PC-3 (cell line): ENCODE results near the gene GRIP1. TPM values are rescaled to one million over a fixed set of nuclear protein-coding genes. Genes with fewer than 3 reads are reported as not detected.

Experiments used
- ATAC-seq: fragments of 200-7000 bp; cut with Tn5 transposase; 2 replicates; pipeline ENCODE4 v1.9.1; 2020; ENCODE audit warnings: mild to moderate bottlenecking, moderate library complexity
- BruUV-seq: library from RNA; stranded (reverse); fragments of 400-500 nt; replicated peaks from 2 replicates; lab custom pipeline; 2021; lab: Mats Ljungman, UMichigan
- CTCF ChIA-PET: fragments of 300-600 bp; sonication (Branson Sonifier 250); formaldehyde crosslinking; loops from one replicate; lab custom pipeline; 2022; ENCODE audit warnings: antibody characterized with exemption; lab: Charles Lee
- POLR2A ChIA-PET: fragments of 300-600 bp; sonication (Branson Sonifier 250); formaldehyde crosslinking; loops from one replicate; lab custom pipeline; 2022; ENCODE audit warnings: antibody characterized with exemption; ENCODE audit not compliant: unreplicated experiment; lab: Charles Lee
- DNase-seq: peaks from one replicate; pipeline ENCODE4 v3.0.0-alpha.2; 2015
- H2AFZ ChIP-seq: fragments of 300-600 bp; sonication (generic); 2 replicates; pipeline ENCODE4 v1.6.0; 2016; ENCODE audit warnings: antibody characterized with exemption, low read length
- H3F3A ChIP-seq: fragments of 300-600 bp; sonication (generic); one replicate; pipeline ENCODE4 v1.6.0; 2017; ENCODE audit warnings: antibody characterized with exemption, low read length, control low read depth, mild to moderate bottlenecking; ENCODE audit not compliant: unreplicated experiment
- H3K27ac ChIP-seq: fragments of 300-600 bp; sonication (generic); 2 replicates; pipeline ENCODE4 v1.5.1; 2016; ENCODE audit warnings: mild to moderate bottlenecking, low read length
- H3K27me3 ChIP-seq: fragments of 300-600 bp; sonication (generic); 2 replicates; pipeline ENCODE4 v1.6.1; 2016; ENCODE audit warnings: low read length, mixed read lengths
- H3K36me3 ChIP-seq: fragments of 300-600 bp; sonication (generic); 2 replicates; pipeline ENCODE4 v1.6.1; 2016; ENCODE audit warnings: low read depth, mixed run types, low read length, mixed read lengths
- H3K4me1 ChIP-seq: fragments of 300-600 bp; sonication (generic); 2 replicates; pipeline ENCODE4 v1.5.1; 2016; ENCODE audit warnings: low read length; ENCODE audit not compliant: insufficient read depth
- H3K4me2 ChIP-seq: fragments of 300-600 bp; sonication (generic); 2 replicates; pipeline ENCODE4 v1.6.0; 2016; ENCODE audit warnings: low read length
- H3K4me3 ChIP-seq: fragments of 300-600 bp; sonication (generic); 2 replicates; pipeline ENCODE4 v1.5.1; 2016; ENCODE audit warnings: mild to moderate bottlenecking, low read length, mixed read lengths
- H3K79me2 ChIP-seq: fragments of 300-600 bp; sonication (generic); 2 replicates; pipeline ENCODE4 v1.6.1; 2017; ENCODE audit warnings: low read length, mixed read lengths
- H3K9ac ChIP-seq: fragments of 300-600 bp; sonication (generic); 2 replicates; pipeline ENCODE4 v1.6.0; 2016; ENCODE audit warnings: mild to moderate bottlenecking, low read length
- H3K9me2 ChIP-seq: fragments of 300-600 bp; sonication (generic); replicated peaks from 2 replicates; pipeline ENCODE4 v1.6.1; 2016; ENCODE audit warnings: mixed run types, low read length, mixed read lengths
- H3K9me3 ChIP-seq: fragments of 300-600 bp; sonication (generic); 2 replicates; pipeline ENCODE4 v1.6.1; 2016; ENCODE audit warnings: low read length, mixed read lengths
- H4K20me1 ChIP-seq: fragments of 300-600 bp; sonication (generic); 2 replicates; pipeline ENCODE4 v1.6.1; 2016; ENCODE audit warnings: low read length, mixed read lengths
- EZH2 ChIP-seq: fragments of 300-600 bp; sonication (generic); IDR thresholded peaks from one replicate; pipeline ENCODE4 v1.6.1; 2017; ENCODE audit warnings: antibody characterized with exemption, mild to moderate bottlenecking, low read length; ENCODE audit not compliant: unreplicated experiment
- EZH2phosphoT487 ChIP-seq: fragments of 300-600 bp; sonication (generic); IDR thresholded peaks from 2 replicates; pipeline ENCODE4 v1.6.1; 2018; ENCODE audit warnings: mild to moderate bottlenecking, antibody characterized with exemption, low read length, borderline replicate concordance
- intact Hi-C: fragments of 100-400 bp; cut with micrococcal nuclease; formaldehyde crosslinking; loops from 2 replicates; pipeline ENCODE4 v1.9.0; 2023
- total RNA-seq: library from RNA; depleted of rRNA; stranded (reverse); fragments of >200 nt; gene quantifications from 2 replicates; pipeline ENCODE4 v1.2.3, GENCODE V29; 2014
- TF ChIP-seq, protein P1 (sequence below): fragments of 300-600 bp; sonication (generic); conservative IDR thresholded peaks from 2 replicates; pipeline ENCODE4 v1.5.1; 2017; ENCODE audit warnings: antibody characterized with exemption, low read depth, mild to moderate bottlenecking, low read length

GRIP1 gene
- total RNA-seq, 1 experiment from 2014 or later: 2.0 TPM

DNA sequence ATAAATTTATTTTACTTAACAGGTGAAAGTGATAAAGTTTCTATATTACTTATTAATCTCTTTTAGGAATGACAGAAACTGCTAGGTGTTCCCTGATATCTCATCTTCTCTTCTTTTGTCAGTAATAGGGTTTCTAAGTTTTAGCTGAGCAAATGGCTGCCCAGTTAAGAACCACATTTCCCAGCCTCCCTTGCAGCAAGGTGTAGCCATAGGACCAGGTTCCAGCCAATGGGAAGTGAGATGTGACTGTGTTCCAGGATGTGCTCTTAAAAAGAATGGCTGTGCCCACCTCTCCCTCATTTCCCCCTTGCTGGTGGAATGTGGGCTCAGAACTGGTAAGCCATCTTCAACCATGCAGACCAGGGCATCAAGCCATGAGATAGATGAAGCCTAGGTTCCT is 210.9 kb downstream of the GRIP1 start:
- no TSS peak for BruUV-seq
- CTCF ChIA-PET: no interaction called here

GRCh38 chr12:66461331-66461730 is 217.5 kb downstream of the GRIP1 start:
- Histone ChIP-seq H3F3A (no peaks in the 10 kb centered on the region), H3K9me3 (no peaks in the 10 kb centered on the region), H3K79me2 (no peaks in the 10 kb centered on the region), H3K27me3 (no peaks in the 10 kb centered on the region), H2AFZ (no peak overlapping the region), H3K36me3 (no peaks in the 10 kb centered on the region), H3K9me2 (no peaks in the 10 kb centered on the region), H4K20me1 (no peaks in the 10 kb centered on the region), H3K27ac (no peak overlapping the region), H3K4me2 (no peak overlapping the region), H3K4me1 (no peaks in the 10 kb centered on the region), H3K4me3 (no peak overlapping the region), H3K9ac (no peak overlapping the region)
- ATAC-seq (no peak), DNase-seq (no peak)
- intact Hi-C loops: no loop called here
- CTCF ChIA-PET: no interaction called here
- BruUV-seq: no TSS peak
- POLR2A ChIA-PET: no interaction called here
- TF ChIP-seq EZH2phosphoT487 (no peak), EZH2 (no peak)
- TF ChIP-seq, protein P1, sequence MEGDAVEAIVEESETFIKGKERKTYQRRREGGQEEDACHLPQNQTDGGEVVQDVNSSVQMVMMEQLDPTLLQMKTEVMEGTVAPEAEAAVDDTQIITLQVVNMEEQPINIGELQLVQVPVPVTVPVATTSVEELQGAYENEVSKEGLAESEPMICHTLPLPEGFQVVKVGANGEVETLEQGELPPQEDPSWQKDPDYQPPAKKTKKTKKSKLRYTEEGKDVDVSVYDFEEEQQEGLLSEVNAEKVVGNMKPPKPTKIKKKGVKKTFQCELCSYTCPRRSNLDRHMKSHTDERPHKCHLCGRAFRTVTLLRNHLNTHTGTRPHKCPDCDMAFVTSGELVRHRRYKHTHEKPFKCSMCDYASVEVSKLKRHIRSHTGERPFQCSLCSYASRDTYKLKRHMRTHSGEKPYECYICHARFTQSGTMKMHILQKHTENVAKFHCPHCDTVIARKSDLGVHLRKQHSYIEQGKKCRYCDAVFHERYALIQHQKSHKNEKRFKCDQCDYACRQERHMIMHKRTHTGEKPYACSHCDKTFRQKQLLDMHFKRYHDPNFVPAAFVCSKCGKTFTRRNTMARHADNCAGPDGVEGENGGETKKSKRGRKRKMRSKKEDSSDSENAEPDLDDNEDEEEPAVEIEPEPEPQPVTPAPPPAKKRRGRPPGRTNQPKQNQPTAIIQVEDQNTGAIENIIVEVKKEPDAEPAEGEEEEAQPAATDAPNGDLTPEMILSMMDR: no peak

More for the DNA sequence above, 210.9 kb downstream of the GRIP1 start:
- H3K36me3 ChIP-seq: no peaks in the 10 kb centered on the region
- H3F3A ChIP-seq: no peaks in the 10 kb centered on the region
- no peak for TF ChIP-seq EZH2
- TF ChIP-seq, protein P1: no peak
- TF ChIP-seq EZH2phosphoT487: no peak
- no peaks in the 10 kb centered on the region for H3K4me1 ChIP-seq
- H2AFZ ChIP-seq: no peak overlapping the region
- no peak overlapping the region for H3K9ac ChIP-seq
- no peak overlapping the region for H3K4me2 ChIP-seq
- H4K20me1 ChIP-seq: no peaks in the 10 kb centered on the region
- H3K27me3 ChIP-seq: 0 out of 2 replicates have a peak, but pooled peaks cover 5% of the 10 kb centered on the region
- intact Hi-C loops: no loop called here
- POLR2A ChIA-PET: no interaction called here
- no peaks in the 10 kb centered on the region for H3K79me2 ChIP-seq
- no peak overlapping the region for H3K4me3 ChIP-seq
- DNase-seq: no peak
- no peaks in the 10 kb centered on the region for H3K9me2 ChIP-seq
- H3K27ac ChIP-seq: no peak overlapping the region
- no peak for ATAC-seq
- H3K9me3 ChIP-seq: no peaks in the 10 kb centered on the region

DNA sequence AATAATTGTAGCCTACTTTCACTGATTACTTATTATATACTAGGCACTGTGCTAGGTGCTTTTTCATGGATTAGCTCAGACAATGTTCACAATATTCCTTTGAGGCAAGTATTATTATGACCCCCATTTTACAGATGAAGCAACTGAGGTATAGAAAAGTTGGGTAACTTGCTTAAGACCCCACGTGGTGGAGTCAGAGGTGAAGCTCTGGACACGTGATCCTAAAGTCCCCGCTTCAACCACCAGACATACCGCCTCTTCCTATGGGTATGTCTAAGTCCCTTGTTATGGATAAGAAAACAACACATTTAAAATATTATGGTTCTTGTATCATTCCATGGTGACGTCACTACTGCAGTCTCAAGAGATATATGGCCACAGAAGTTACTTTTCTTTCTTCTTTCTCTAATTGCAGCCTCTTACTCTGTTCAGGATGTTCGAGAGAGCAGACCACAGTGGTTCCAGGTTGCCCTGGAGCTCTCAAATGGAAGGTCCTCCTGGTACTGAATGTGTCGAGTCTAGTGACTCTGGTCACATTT is 218.9 kb downstream of the GRIP1 start:
- Histone ChIP-seq H3K79me2 (no peaks in the 10 kb centered on the region), H2AFZ (no peak overlapping the region), H3K27me3 (no peaks in the 10 kb centered on the region), H3K4me3 (no peak overlapping the region), H3K4me1 (no peaks in the 10 kb centered on the region), H3F3A (no peaks in the 10 kb centered on the region), H3K9ac (no peak overlapping the region), H3K36me3 (no peaks in the 10 kb centered on the region), H3K9me3 (no peaks in the 10 kb centered on the region), H3K27ac (no peak overlapping the region), H3K9me2 (no peaks in the 10 kb centered on the region), H3K4me2 (no peak overlapping the region), H4K20me1 (no peaks in the 10 kb centered on the region)
- no peak for DNase-seq
- no TSS peak for BruUV-seq
- TF ChIP-seq EZH2phosphoT487 (no peak), EZH2 (no peak)
- TF ChIP-seq, protein P1: no peak
- ChIA-PET CTCF (no interaction called here), POLR2A (interaction anchor here (0.6 kb wide), 1 partner anchor 84 kb away, joined by 4 read pairs; no protein-coding TSS in a partner anchor)
- ATAC-seq: no peak
- intact Hi-C loops: no loop called here
